HepG2 (cell line): ENCODE measurements around the gene BBS4. TPM values are rescaled to one million over a fixed set of nuclear protein-coding genes. Genes with fewer than 3 reads are reported as not detected.

Experiments
- HNRNPK ChIP-seq: fragments of 200-400 bp; formaldehyde crosslinking; IDR thresholded peaks from 2 replicates; pipeline ENCODE4 v1.6.1; 2018; ENCODE audit warnings: low read length, low read depth, moderate library complexity, mild to moderate bottlenecking; ENCODE audit not compliant: poor library complexity, severe bottlenecking
- NR3C1 ChIP-seq: sonication (generic); formaldehyde crosslinking; IDR thresholded peaks from 2 replicates; pipeline ENCODE4 v1.4.0; 2020; ENCODE audit warnings: missing genetic modification reagents
- PAXIP1 ChIP-seq: sonication (generic); formaldehyde crosslinking; conservative IDR thresholded peaks from 2 replicates; pipeline ENCODE4 v1.4.0; 2020; ENCODE audit warnings: mild to moderate bottlenecking, missing genetic modification reagents, moderate library complexity
- PLSCR1 ChIP-seq: sonication (generic); formaldehyde crosslinking; IDR thresholded peaks from 2 replicates; pipeline ENCODE4 v1.5.0; 2020; ENCODE audit warnings: missing genetic modification reagents, mild to moderate bottlenecking, borderline replicate concordance
- ZNF354B ChIP-seq: sonication (generic); formaldehyde crosslinking; IDR thresholded peaks from 2 replicates; pipeline ENCODE4 v1.8.0; 2022; ENCODE audit warnings: mild to moderate bottlenecking, missing genetic modification reagents
- ZNF556 ChIP-seq: sonication (generic); formaldehyde crosslinking; IDR thresholded peaks from 2 replicates; pipeline ENCODE4 v1.4.0; 2020; ENCODE audit warnings: mild to moderate bottlenecking, missing genetic modification reagents, borderline replicate concordance
- ZUFSP ChIP-seq: sonication (generic); formaldehyde crosslinking; IDR thresholded peaks from 2 replicates; pipeline ENCODE4 v1.9.0; 2021; ENCODE audit warnings: missing genetic modification reagents, mild to moderate bottlenecking, borderline replicate concordance
- polyA plus RNA-seq, 8 experiments: library from polyadenylated mRNA; depleted of rRNA in 3 of 8; stranded (reverse) in 7 of 8; unstranded in 1 of 8; fragments of >200 nt; fragmentation: Illumina TruSeq in 4 of 8; extraction: Trizol in 4 of 8; gene quantifications; 2 replicates each; pipeline versions ENCODE4 v1.2.1 to v1.2.3, GENCODE V29; 2011 to 2016; ENCODE audit warnings: low read depth in 4 of 8, missing spikeins in 1 of 8, mixed read lengths in 1 of 8; ENCODE audit not compliant: insufficient read depth in 1 of 8
- total RNA-seq, 5 experiments: library from RNA; depleted of rRNA; stranded (reverse); fragments of >200 nt; fragmentation: Illumina TruSeq; extraction: Trizol; gene quantifications; 2 replicates each; pipeline ENCODE4 v1.2.3, GENCODE V29; 2016; ENCODE audit warnings: low read depth in 1 of 5

BBS4 gene
- total and polyA plus RNA-seq, 2 of the 13 experiments (the other 11 are each of a cell fraction or from before 2014, with no cell fraction given): 16.0 to 21.3 TPM

- no peak for TF ChIP-seq ZUFSP
- no peak for TF ChIP-seq NR3C1 (CRISPR knock-in tag)
- no peak for TF ChIP-seq PLSCR1 (CRISPR knock-in tag)
- no peak for TF ChIP-seq ZNF556
- TF ChIP-seq ZNF354B (CRISPR knock-in tag): no peak
- TF ChIP-seq PAXIP1 (CRISPR knock-in tag): no peak
- peak; percentile 96 for TF ChIP-seq HNRNPK
These were observed 39.4 kb downstream of the BBS4 start (continued) for GRCh38 chr15:72725446-72725845.
